WERI-Rb-1 (cell line): ENCODE measurements around the gene HMCN2.

Experiments used
- DNase-seq: peaks from one replicate; pipeline ENCODE4 v3.0.0-alpha.2; 2020
- H3K27ac ChIP-seq: fragments of 250-450 bp; sonication (Bioruptor Pico); 2 replicates; pipeline ENCODE4 v1.5.1; 2020; ENCODE audit warnings: mild to moderate bottlenecking, moderate library complexity
- H3K27me3 ChIP-seq: fragments of 250-450 bp; sonication (Bioruptor Pico); 2 replicates; pipeline ENCODE4 v1.5.1; 2021; ENCODE audit warnings: mild to moderate bottlenecking, low read depth, moderate library complexity; ENCODE audit not compliant: insufficient read depth, severe bottlenecking
- H3K36me3 ChIP-seq: fragments of 250-450 bp; sonication (Bioruptor Pico); 2 replicates; pipeline ENCODE4 v1.5.1; 2020; ENCODE audit warnings: mild to moderate bottlenecking, moderate library complexity
- H3K4me3 ChIP-seq: 2 replicates; pipeline ENCODE4 v1.5.1; 2011; ENCODE audit warnings: low read depth, mild to moderate bottlenecking, control low read depth, low read length
- H3K9me3 ChIP-seq: fragments of 250-450 bp; sonication (Bioruptor Pico); 2 replicates; pipeline ENCODE4 v1.5.1; 2021; ENCODE audit warnings: mild to moderate bottlenecking, moderate library complexity; ENCODE audit not compliant: severe bottlenecking
- TF ChIP-seq, protein P1 (sequence below): IDR thresholded peaks from 2 replicates; pipeline ENCODE4 v1.5.1; 2011; ENCODE audit warnings: low read depth, mild to moderate bottlenecking, control low read depth, inconsistent platforms, low read length

HMCN2 gene

GRCh38 chr9:130315446-130316226, 50.1 kb downstream of the HMCN2 start:
- no peak overlapping the region for H3K4me3 ChIP-seq
- no peak overlapping the region for H3K27ac ChIP-seq
- no peak for DNase-seq
- no peaks in the 10 kb centered on the region for H3K9me3 ChIP-seq
- no peaks in the 10 kb centered on the region for H3K36me3 ChIP-seq
- TF ChIP-seq, protein P1, sequence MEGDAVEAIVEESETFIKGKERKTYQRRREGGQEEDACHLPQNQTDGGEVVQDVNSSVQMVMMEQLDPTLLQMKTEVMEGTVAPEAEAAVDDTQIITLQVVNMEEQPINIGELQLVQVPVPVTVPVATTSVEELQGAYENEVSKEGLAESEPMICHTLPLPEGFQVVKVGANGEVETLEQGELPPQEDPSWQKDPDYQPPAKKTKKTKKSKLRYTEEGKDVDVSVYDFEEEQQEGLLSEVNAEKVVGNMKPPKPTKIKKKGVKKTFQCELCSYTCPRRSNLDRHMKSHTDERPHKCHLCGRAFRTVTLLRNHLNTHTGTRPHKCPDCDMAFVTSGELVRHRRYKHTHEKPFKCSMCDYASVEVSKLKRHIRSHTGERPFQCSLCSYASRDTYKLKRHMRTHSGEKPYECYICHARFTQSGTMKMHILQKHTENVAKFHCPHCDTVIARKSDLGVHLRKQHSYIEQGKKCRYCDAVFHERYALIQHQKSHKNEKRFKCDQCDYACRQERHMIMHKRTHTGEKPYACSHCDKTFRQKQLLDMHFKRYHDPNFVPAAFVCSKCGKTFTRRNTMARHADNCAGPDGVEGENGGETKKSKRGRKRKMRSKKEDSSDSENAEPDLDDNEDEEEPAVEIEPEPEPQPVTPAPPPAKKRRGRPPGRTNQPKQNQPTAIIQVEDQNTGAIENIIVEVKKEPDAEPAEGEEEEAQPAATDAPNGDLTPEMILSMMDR = no peak
- H3K27me3 ChIP-seq = no peaks in the 10 kb centered on the region

DNA sequence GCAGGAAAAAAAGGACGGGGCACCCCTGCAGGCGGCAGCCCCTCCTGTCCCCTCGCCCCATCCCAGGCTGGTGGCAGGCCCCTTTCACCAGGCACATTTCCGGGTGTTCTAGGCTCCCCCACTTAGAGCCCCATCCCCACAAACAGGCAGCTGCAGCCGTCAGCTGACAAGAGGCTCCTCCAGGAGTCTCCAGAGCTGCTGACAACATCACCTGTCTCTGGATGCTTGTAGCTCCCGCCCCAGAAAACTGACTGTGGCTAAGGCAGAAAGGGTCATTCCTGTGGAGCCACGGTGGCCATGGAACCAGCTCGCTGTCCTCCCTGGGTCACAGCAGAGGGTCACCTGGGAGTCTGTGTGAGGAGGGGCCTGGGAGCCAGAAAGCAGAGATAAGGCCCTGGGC, 50.9 kb downstream of the HMCN2 start:
- no peaks in the 10 kb centered on the region for H3K36me3 ChIP-seq
- H3K27me3 ChIP-seq = no peaks in the 10 kb centered on the region
- DNase-seq = no peak
- H3K9me3 ChIP-seq = no peaks in the 10 kb centered on the region
- no peak overlapping the region for H3K4me3 ChIP-seq
- no peak overlapping the region for H3K27ac ChIP-seq
- TF ChIP-seq, protein P1 = no peak

GRCh38 chr9:130319300-130319699, 53.7 kb downstream of the HMCN2 start:
- no peak for DNase-seq
- Histone ChIP-seq H3K9me3 (no peaks in the 10 kb centered on the region), H3K4me3 (no peak overlapping the region), H3K36me3 (no peaks in the 10 kb centered on the region), H3K27ac (no peak overlapping the region), H3K27me3 (no peaks in the 10 kb centered on the region)
- TF ChIP-seq, protein P1 = no peak

GRCh38 chr9:130319944-130320712, 54.6 kb downstream of the HMCN2 start:
- no peaks in the 10 kb centered on the region for H3K36me3 ChIP-seq
- no peaks in the 10 kb centered on the region for H3K9me3 ChIP-seq
- H3K27ac ChIP-seq = no peak overlapping the region
- no peak overlapping the region for H3K4me3 ChIP-seq
- TF ChIP-seq, protein P1 = no peak
- no peaks in the 10 kb centered on the region for H3K27me3 ChIP-seq
- DNase-seq = no peak

GRCh38 chr9:130320723-130321481, 55.3 kb downstream of the HMCN2 start:
- no peaks in the 10 kb centered on the region for H3K36me3 ChIP-seq
- no peaks in the 10 kb centered on the region for H3K9me3 ChIP-seq
- H3K27ac ChIP-seq = no peak overlapping the region; the same call in 1 of the 2 replicates
- H3K4me3 ChIP-seq = no peak overlapping the region
- TF ChIP-seq, protein P1 = no peak
- H3K27me3 ChIP-seq = no peaks in the 10 kb centered on the region
- DNase-seq = peak; percentile 45
